K562 (cell line): ENCODE measurements around the gene SPINK5. TPM values are rescaled to one million over a fixed set of nuclear protein-coding genes. Genes with fewer than 3 reads are reported as not detected.

Source experiments
- ATAC-seq: fragments of 200-7000 bp; cut with Tn5 transposase; 3 replicates; pipeline ENCODE4 v1.9.1; 2020; ENCODE audit warnings: moderate library complexity
- BruUV-seq: library from RNA; stranded (reverse); fragments of 400-500 nt; replicated peaks from 2 replicates; lab custom pipeline; 2021; lab: Mats Ljungman, UMichigan
- CTCF ChIA-PET: fragments of 300-600 bp; formaldehyde crosslinking; extraction: SDS; loops from one replicate; lab custom pipeline; 2021; ENCODE audit warnings: low intra/inter-chr PET ratio; lab: Yijun Ruan, JAX
- POLR2A ChIA-PET: fragments of 300-600, 350-650 bp; sonication (Branson Sonifier 250); formaldehyde crosslinking; extraction: SDS; loops from one replicate; lab custom pipeline; 2021; ENCODE audit warnings: antibody characterized with exemption, inconsistent platforms; lab: Yijun Ruan, JAX
- DNase-seq, 4 experiments: peaks; one replicate each; pipeline versions ENCODE4 v3.0.0 to v3.0.0-alpha.2; 2011 to 2018; ENCODE audit warnings: low spot score in 3 of 4, mixed read lengths in 3 of 4; ENCODE audit errors: extremely low read depth in 1 of 4
- FAIRE-seq: peaks from 2 replicates; lab custom pipeline; 2011; peaks lifted over from hg19 to GRCh38; lab: Jason Lieb, UNC
- H2AFZ ChIP-seq: 2 replicates; pipeline ENCODE4 v1.6.0; 2011; ENCODE audit warnings: low read depth, low read length, control low read depth, inconsistent platforms
- H3K27ac ChIP-seq: fragments of 200-600 bp; 3 replicates; pipeline ENCODE4 v1.8.0; 2011; ENCODE audit warnings: low read depth, mild to moderate bottlenecking, control low read depth, inconsistent platforms, low read length, moderate library complexity, mixed read lengths; ENCODE audit errors: extremely low read depth
- H3K27me3 ChIP-seq, 2 experiments: fragments of 300-600 bp in 1 of 2; 2 replicates in 1 of 2; 3 replicates in 1 of 2; pipeline versions ENCODE4 v1.6.0 to v1.8.0; 2011; ENCODE audit warnings: inconsistent platforms in 2 of 2, low read length in 2 of 2, mild to moderate bottlenecking in 1 of 2, mixed read lengths in 1 of 2, moderate library complexity in 1 of 2; ENCODE audit not compliant: control insufficient read depth in 2 of 2, insufficient read depth in 2 of 2
- H3K36me3 ChIP-seq: fragments of 300-600 bp; 3 replicates; pipeline ENCODE4 v1.8.0; 2011; ENCODE audit warnings: mild to moderate bottlenecking, low read length, inconsistent platforms; ENCODE audit not compliant: control insufficient read depth, insufficient read depth
- H3K4me1 ChIP-seq, 2 experiments: fragments of 200-600 bp in 1 of 2; replicated peaks in 1 of 2; 2 replicates in 1 of 2; 3 replicates in 1 of 2; pipeline versions ENCODE4 v1.5.1 to v1.8.0; 2011; ENCODE audit warnings: inconsistent platforms in 2 of 2, low read length in 2 of 2, mild to moderate bottlenecking in 1 of 2, mixed read lengths in 1 of 2, moderate library complexity in 1 of 2; ENCODE audit not compliant: control insufficient read depth in 2 of 2, insufficient read depth in 2 of 2
- H3K4me2 ChIP-seq: 2 replicates; pipeline ENCODE4 v1.6.1; 2011; ENCODE audit warnings: low read length, control low read depth, inconsistent platforms, mixed read lengths; ENCODE audit not compliant: insufficient read depth
- H3K4me3 ChIP-seq: fragments of 200-600 bp; sonication (generic), shearing (Covaris generic); 2 replicates; pipeline ENCODE4 v1.5.1; 2016; ENCODE audit warnings: control low read depth, inconsistent platforms
- H3K79me2 ChIP-seq: fragments of 200-600 bp; 3 replicates; pipeline ENCODE4 v1.8.0; 2011; ENCODE audit warnings: low read length, inconsistent platforms; ENCODE audit not compliant: control insufficient read depth, insufficient read depth
- H3K9ac ChIP-seq, 2 experiments: 2 replicates each; pipeline versions ENCODE4 v1.6.0 to v1.6.1; 2011; ENCODE audit warnings: low read depth in 2 of 2, low read length in 2 of 2, control low read depth in 1 of 2, inconsistent platforms in 1 of 2, mild to moderate bottlenecking in 1 of 2, mixed read lengths in 1 of 2; ENCODE audit not compliant: insufficient read depth in 1 of 2
- H3K9me1 ChIP-seq: one replicate; pipeline ENCODE4 v1.6.0; 2011; ENCODE audit warnings: inconsistent platforms, mild to moderate bottlenecking, low read length, moderate library complexity; ENCODE audit not compliant: control insufficient read depth, insufficient read depth
- H3K9me3 ChIP-seq: replicated peaks from 2 replicates; pipeline ENCODE4 v1.5.1; 2011; ENCODE audit warnings: low read depth, low read length, inconsistent platforms; ENCODE audit not compliant: control insufficient read depth, insufficient read depth
- H4K20me1 ChIP-seq: replicated peaks from 2 replicates; pipeline ENCODE4 v1.6.1; 2011; ENCODE audit warnings: low read length, inconsistent platforms, mixed read lengths; ENCODE audit not compliant: control insufficient read depth, insufficient read depth
- C11orf30 ChIP-seq: fragments of 450-650 bp; IDR thresholded peaks from 2 replicates; pipeline ENCODE4 v1.6.1; 2016; ENCODE audit warnings: low read depth, mild to moderate bottlenecking
- E2F3 ChIP-seq: fragments of 250-450 bp; sonication (Bioruptor Pico); IDR thresholded peaks from 2 replicates; pipeline ENCODE4 v1.4.0; 2020; ENCODE audit warnings: mild to moderate bottlenecking
- EGR1 ChIP-seq: fragments of 450-650 bp; conservative IDR thresholded peaks from 2 replicates; pipeline ENCODE4 v1.6.1; 2017; ENCODE audit warnings: mild to moderate bottlenecking
- FOXK1 ChIP-seq: sonication (generic); formaldehyde crosslinking; IDR thresholded peaks from 2 replicates; pipeline ENCODE4 v1.8.0; 2022; ENCODE audit warnings: missing genetic modification reagents, mild to moderate bottlenecking, borderline replicate concordance
- JUN ChIP-seq, 2 experiments: sonication (generic) in 1 of 2; formaldehyde crosslinking in 1 of 2; IDR thresholded peaks; 2 replicates each; pipeline versions ENCODE4 v1.6.1 to v1.8.0; 2012 to 2022; ENCODE audit warnings: borderline replicate concordance in 2 of 2, mild to moderate bottlenecking in 2 of 2, improper control_type of control experiment in 1 of 2, low read depth in 1 of 2, low read length in 1 of 2, missing genetic modification reagents in 1 of 2
- KLF13 ChIP-seq: fragments of 450-650 bp; IDR thresholded peaks from 2 replicates; pipeline ENCODE4 v1.6.1; 2016; ENCODE audit warnings: missing genetic modification characterization, low read depth, mild to moderate bottlenecking, missing compliant biosample characterization, moderate library complexity, borderline replicate concordance
- MEF2D ChIP-seq: conservative IDR thresholded peaks from 2 replicates; pipeline ENCODE4 v1.6.1; 2016; ENCODE audit warnings: low read depth, missing genetic modification characterization, missing compliant biosample characterization
- RBFOX2 ChIP-seq: fragments of 200-400 bp; formaldehyde crosslinking; IDR thresholded peaks from 2 replicates; pipeline ENCODE4 v1.6.1; 2017; ENCODE audit warnings: low read depth, mild to moderate bottlenecking, low read length, moderate library complexity
- RFX5 ChIP-seq: IDR thresholded peaks from 2 replicates; pipeline ENCODE4 v1.6.1; 2011; ENCODE audit warnings: low read depth, mild to moderate bottlenecking, improper control_type of control experiment, low read length
- SMARCA4 ChIP-seq: fragments of 450-650 bp; IDR thresholded peaks from 2 replicates; pipeline ENCODE4 v1.6.1; 2016
- THRA ChIP-seq: fragments of 450-650 bp; IDR thresholded peaks from 2 replicates; pipeline ENCODE4 v1.6.1; 2017; ENCODE audit warnings: mild to moderate bottlenecking, moderate library complexity
- ZNF311 ChIP-seq: fragments of 250-450 bp; sonication (Bioruptor Pico); IDR thresholded peaks from 2 replicates; pipeline ENCODE4 v1.4.0; 2020; ENCODE audit warnings: mild to moderate bottlenecking, moderate library complexity
- ZNF444 ChIP-seq: fragments of 250-450 bp; sonication (Bioruptor Pico); IDR thresholded peaks from 2 replicates; pipeline ENCODE4 v1.4.0; 2020; ENCODE audit warnings: mild to moderate bottlenecking, moderate library complexity
- ZNF699 ChIP-seq: fragments of 250-450 bp; sonication (Bioruptor Pico); IDR thresholded peaks from 2 replicates; pipeline ENCODE4 v1.8.0; 2021; ENCODE audit warnings: mild to moderate bottlenecking, moderate library complexity; ENCODE audit not compliant: insufficient replicate concordance
- ZSCAN32 ChIP-seq: fragments of 450-650 bp; formaldehyde crosslinking; IDR thresholded peaks from 2 replicates; pipeline ENCODE4 v1.4.0; 2020; ENCODE audit warnings: mild to moderate bottlenecking, moderate library complexity
- WGBS: fragments of 100-300 bp; shearing (Covaris generic); methylation state at CpG from one replicate; pipeline ENCODE4 v1.1.6; 2016; ENCODE audit warnings: low coverage, mixed read lengths; ENCODE audit not compliant: insufficient coverage; ENCODE audit errors: missing lambda C conversion rate; 5-methylcytosine and 5-hydroxymethylcytosine counted together
- in situ Hi-C: fragments of 300-500 bp; cut with MboI; formaldehyde crosslinking; loops from 4 replicates; pipeline ENCODE4 v1.15.0; 2018; ENCODE audit warnings: inconsistent platforms, mixed read lengths
- intact Hi-C: fragments of 100-400 bp; cut with micrococcal nuclease; formaldehyde crosslinking; loops from 2 replicates; pipeline ENCODE4 v1.14.2; 2022
- polyA plus RNA-seq, 8 experiments: library from polyadenylated mRNA; depleted of rRNA in 4 of 8; stranded (reverse) in 5 of 8; unstranded in 3 of 8; fragments of >200 nt; fragmentation: Nextera tagmentation in 2 of 8; fragmentation: Illumina TruSeq in 1 of 8; extraction: Ambion mirVana in 2 of 8; extraction: Trizol in 1 of 8; gene quantifications; 2 replicates each; pipeline versions ENCODE4 v1.2.1 to v1.2.3, GENCODE V29; 2011 to 2014; ENCODE audit warnings: inconsistent platforms in 1 of 8, missing spikeins in 1 of 8
- total RNA-seq, 7 experiments: library from RNA; depleted of rRNA in 6 of 7; stranded (reverse); fragments of >200 nt in 6 of 7; fragmentation: Illumina TruSeq in 2 of 7; extraction: Trizol in 2 of 7; gene quantifications; 2 replicates each; pipeline versions ENCODE4 v1.2.1 to v1.2.3, GENCODE V29; 2011 to 2021; ENCODE audit warnings: low replicate concordance in 1 of 7
- TF ChIP-seq, protein P1 (sequence below): fragments of 250-450 bp; sonication (Bioruptor Pico); IDR thresholded peaks from 2 replicates; pipeline ENCODE4 v1.5.0; 2021

SPINK5 gene
- total and polyA plus RNA-seq, 9 of the 15 experiments (the other 6 are each of a cell fraction or from before 2014, with no cell fraction given) = 0.07 to 0.68 (median 0.16) TPM; not detected in 1

- ATAC-seq = no peak
- no peaks in the 10 kb centered on the region for H3K9me3 ChIP-seq
- H3K4me3 ChIP-seq = no peak overlapping the region
- no peak for DNase-seq
- POLR2A ChIA-PET = no interaction called here
- BruUV-seq = no TSS peak
- TF ChIP-seq, protein P1, sequence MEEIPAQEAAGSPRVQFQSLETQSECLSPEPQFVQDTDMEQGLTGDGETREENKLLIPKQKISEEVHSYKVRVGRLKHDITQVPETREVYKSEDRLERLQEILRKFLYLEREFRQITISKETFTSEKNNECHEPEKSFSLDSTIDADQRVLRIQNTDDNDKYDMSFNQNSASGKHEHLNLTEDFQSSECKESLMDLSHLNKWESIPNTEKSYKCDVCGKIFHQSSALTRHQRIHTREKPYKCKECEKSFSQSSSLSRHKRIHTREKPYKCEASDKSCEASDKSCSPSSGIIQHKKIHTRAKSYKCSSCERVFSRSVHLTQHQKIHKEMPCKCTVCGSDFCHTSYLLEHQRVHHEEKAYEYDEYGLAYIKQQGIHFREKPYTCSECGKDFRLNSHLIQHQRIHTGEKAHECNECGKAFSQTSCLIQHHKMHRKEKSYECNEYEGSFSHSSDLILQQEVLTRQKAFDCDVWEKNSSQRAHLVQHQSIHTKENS (CRISPR knock-in tag) = no peak
- no peak for TF ChIP-seq ZNF444 (CRISPR knock-in tag)
- no peak for TF ChIP-seq RBFOX2
- no peak for TF ChIP-seq SMARCA4
- no peak for TF ChIP-seq C11orf30
- no peak for TF ChIP-seq EGR1
- FAIRE-seq = no peak
- H3K79me2 ChIP-seq = no peaks in the 10 kb centered on the region
- H3K4me2 ChIP-seq = no peak overlapping the region
- in situ Hi-C loops = no loop called here
- H3K9me1 ChIP-seq = no peaks in the 10 kb centered on the region
- no peak overlapping the region for H2AFZ ChIP-seq
- CTCF ChIA-PET = no interaction called here
- no peak overlapping the region for H3K9ac ChIP-seq
- no peak overlapping the region for H3K27ac ChIP-seq
- no peaks in the 10 kb centered on the region for H3K4me1 ChIP-seq
- intact Hi-C loops = no loop called here
- H4K20me1 ChIP-seq = no peaks in the 10 kb centered on the region
- no peaks in the 10 kb centered on the region for H3K27me3 ChIP-seq
- 0% methylated on average over 1 of the region's 1 CpG for WGBS
- no peaks in the 10 kb centered on the region for H3K36me3 ChIP-seq
Observed at GRCh38 chr5:148156609-148157008, 92.8 kb downstream of the SPINK5 start.

GRCh38 chr5:148162038-148162437 is 98.3 kb downstream of the SPINK5 start:
- no peaks in the 10 kb centered on the region for H3K27me3 ChIP-seq
- ATAC-seq = no peak
- DNase-seq = no peak
- no peak for FAIRE-seq
- WGBS = 0% methylated on average over 1 of the region's 1 CpG
- H3K9ac ChIP-seq = no peak overlapping the region
- H3K36me3 ChIP-seq = no peaks in the 10 kb centered on the region
- no peaks in the 10 kb centered on the region for H4K20me1 ChIP-seq
- CTCF ChIA-PET = no interaction called here
- no peaks in the 10 kb centered on the region for H3K79me2 ChIP-seq
- H3K9me1 ChIP-seq = no peaks in the 10 kb centered on the region
- H3K4me3 ChIP-seq = no peak overlapping the region
- no peak overlapping the region for H3K27ac ChIP-seq
- H3K4me2 ChIP-seq = no peak overlapping the region
- in situ Hi-C loops = no loop called here
- H3K4me1 ChIP-seq = no peaks in the 10 kb centered on the region
- BruUV-seq = no TSS peak
- POLR2A ChIA-PET = no interaction called here
- no peak overlapping the region for H2AFZ ChIP-seq
- intact Hi-C loops = no loop called here
- H3K9me3 ChIP-seq = no peaks in the 10 kb centered on the region
- no peak for TF ChIP-seq KLF13
- TF ChIP-seq FOXK1 = no peak
- no peak for TF ChIP-seq MEF2D (tag)
- no peak for TF ChIP-seq ZSCAN32 (CRISPR knock-in tag)
- no peak for TF ChIP-seq THRA
- TF ChIP-seq E2F3 (CRISPR knock-in tag) = no peak
- no peak for TF ChIP-seq RFX5
- TF ChIP-seq ZNF699 (CRISPR knock-in tag) = no peak
- TF ChIP-seq JUN (IDR thresholded peaks at IDR 0.05; ENCODE audit: borderline replicate concordance, low read depth, low read length) = no peak
- TF ChIP-seq JUN (CRISPR knock-in tag; IDR thresholded peaks at IDR 0.05; ENCODE audit: borderline replicate concordance) = no peak
- TF ChIP-seq ZNF311 (CRISPR knock-in tag) = no peak
